Activated CD8-positive, alpha-beta memory T cell treated with anti-CD3 and anti-CD28 coated beads for 48 hours (primary cell): Measurements from ENCODE around the gene SAMD11.

Source experiments
- DNase-seq, 3 experiments: peaks; one replicate each; pipeline ENCODE4 v3.0.0-alpha.2; 2020; ENCODE audit warnings: low read depth in 2 of 3, low spot score in 2 of 3

SAMD11 gene

GRCh38 chr1:993379-993995 is 69.8 kb downstream of the SAMD11 start:
- DNase-seq, result no peak
